Measurements from ENCODE around the gene MRPL32.

Gene MRPL32

GRCh38 chr7:42928754-42929153 is 3.4 kb upstream of the MRPL32 start:
- DNase-seq (ENCODE audit: low spot score), result no peak

GRCh38 chr7:42929449-42929848 is 2.7 kb upstream of the MRPL32 start:
- DNase-seq (ENCODE audit: low spot score), result no peak

GRCh38 chr7:42930889-42931288 is 1.3 kb upstream of the MRPL32 start:
- DNase-seq (ENCODE audit: low spot score), result peak; percentile 28

GRCh38 chr7:42931447-42931833 is 736 bp upstream of the MRPL32 start:
- DNase-seq (ENCODE audit: low spot score), result no peak

GRCh38 chr7:42932811-42933591 is 825 bp downstream of the MRPL32 start:
- DNase-seq (ENCODE audit: low spot score), result peak; percentile 17

- DNase-seq (ENCODE audit: low spot score), result no peak
Observed at GRCh38 chr7:42934291-42934690, 2.1 kb downstream of the MRPL32 start.

- DNase-seq (ENCODE audit: low spot score), result no peak
Observed at GRCh38 chr7:42935861-42936260, 3.7 kb downstream of the MRPL32 start.

GRCh38 chr7:42939457-42940240 is 7.5 kb downstream of the MRPL32 start:
- DNase-seq (ENCODE audit: low spot score), result no peak

- DNase-seq (ENCODE audit: low spot score), result peak; percentile 55
Observed at GRCh38 chr7:42940985-42941847, 9.0 kb downstream of the MRPL32 start.

- no peak for DNase-seq (ENCODE audit: low spot score)
Observed at GRCh38 chr7:42945821-42946626, 13.8 kb downstream of the MRPL32 start.

- DNase-seq (ENCODE audit: low spot score), result no peak
Observed at GRCh38 chr7:42946627-42946950, 14.4 kb downstream of the MRPL32 start.

- no peak for DNase-seq (ENCODE audit: low spot score)
Observed at GRCh38 chr7:42947521-42947920, 15.3 kb downstream of the MRPL32 start.

- no peak for DNase-seq (ENCODE audit: low spot score)
Observed at GRCh38 chr7:42950417-42950816, 18.2 kb downstream of the MRPL32 start.

GRCh38 chr7:42952328-42952727 is 20.2 kb downstream of the MRPL32 start:
- DNase-seq (ENCODE audit: low spot score), result no peak

- DNase-seq (ENCODE audit: low spot score), result no peak
Observed at GRCh38 chr7:42953994-42954393, 21.8 kb downstream of the MRPL32 start.

- no peak for DNase-seq (ENCODE audit: low spot score)
Observed at GRCh38 chr7:42956062-42956461, 23.9 kb downstream of the MRPL32 start.

- DNase-seq (ENCODE audit: low spot score), result no peak
Observed at GRCh38 chr7:42959549-42959948, 27.4 kb downstream of the MRPL32 start.

- no peak for DNase-seq (ENCODE audit: low spot score)
Observed at GRCh38 chr7:42960762-42961161, 28.6 kb downstream of the MRPL32 start.

- DNase-seq (ENCODE audit: low spot score), result no peak
Observed at GRCh38 chr7:42961170-42961569, 29.0 kb downstream of the MRPL32 start.

GRCh38 chr7:42964293-42964692 is 32.1 kb downstream of the MRPL32 start:
- DNase-seq (ENCODE audit: low spot score), result no peak

- DNase-seq (ENCODE audit: low spot score), result no peak
Observed at GRCh38 chr7:42964849-42965805, 33.0 kb downstream of the MRPL32 start.

Data from hematopoietic multipotent progenitor cell treated with erythropoietin and hydrocortisone succinate and interleukin-3 and kit ligand, for 17 days (in vitro differentiated cells).